Kidney (tissue), 14 donors: ENCODE results near the gene HDC. TPM values are rescaled to one million over a fixed set of nuclear protein-coding genes. Genes with fewer than 3 reads are reported as not detected.

ENCODE experiments used
- DNase-seq, 5 donors: peaks; one replicate each; pipeline ENCODE4 v3.0.0-alpha.2; 2013 to 2020
- FAIRE-seq: peaks from 2 replicates; lab custom pipeline; 2012; peaks lifted over from hg19 to GRCh38; lab: Jason Lieb, UNC
- H3K27ac ChIP-seq, 2 donors: one replicate each; pipeline ENCODE4 v1.7.0; 2013; ENCODE audit warnings: low read depth in 2 of 2, low read length in 2 of 2, inconsistent platforms in 1 of 2
- H3K27me3 ChIP-seq: one replicate; pipeline ENCODE4 v1.7.1; 2013; ENCODE audit warnings: low read length, inconsistent platforms; ENCODE audit not compliant: control insufficient read depth, insufficient read depth
- H3K36me3 ChIP-seq, 3 donors: one replicate each; pipeline versions ENCODE4 v1.7.0 to v1.7.1; 2013; ENCODE audit warnings: low read length in 3 of 3, control low read depth in 1 of 3, inconsistent platforms in 1 of 3; ENCODE audit not compliant: insufficient read depth in 3 of 3, control insufficient read depth in 2 of 3
- H3K4me1 ChIP-seq, 3 donors: one replicate each; pipeline versions ENCODE4 v1.7.0 to v1.7.1; 2013; ENCODE audit warnings: low read length in 3 of 3, inconsistent platforms in 1 of 3, low read depth in 1 of 3; ENCODE audit not compliant: control insufficient read depth in 2 of 3, insufficient read depth in 2 of 3
- H3K4me3 ChIP-seq, 3 donors: one replicate each; pipeline versions ENCODE4 v1.7.0 to v1.8.1; 2013; ENCODE audit warnings: low read length in 3 of 3, control low read depth in 1 of 3, inconsistent platforms in 1 of 3
- H3K9ac ChIP-seq, 3 donors: one replicate each; pipeline versions ENCODE4 v1.7.0 to v1.7.1; 2013; ENCODE audit warnings: low read length in 3 of 3, control low read depth in 1 of 3, inconsistent platforms in 1 of 3
- H3K9me3 ChIP-seq, 3 donors: one replicate each; pipeline versions ENCODE4 v1.7.0 to v1.7.1; 2013; ENCODE audit warnings: low read length in 3 of 3, control low read depth in 1 of 3, inconsistent platforms in 1 of 3; ENCODE audit not compliant: control insufficient read depth in 2 of 3, insufficient read depth in 1 of 3
- intact Hi-C: fragments of 100-400 bp; cut with DNase I; formaldehyde crosslinking; loops from one replicate; pipeline ENCODE4 v1.11.1; 2022
- polyA plus RNA-seq: library from polyadenylated mRNA; stranded (reverse); fragments of 350-450 nt; fragmentation: Illumina TruSeq; extraction: RNeasy Lipid Tissue Mini Kit (QIAGEN cat#74804); gene quantifications from one replicate; pipeline ENCODE4 v1.2.3, GENCODE V29; 2014; ENCODE audit warnings: low read depth, low replicate concordance; ENCODE audit not compliant: insufficient read depth
- total RNA-seq: library from RNA; stranded (reverse); fragmentation: NEBNext Ultra II Directional; extraction: Animal tissue kit (Norgen Biotek cat#: 25700); gene quantifications from one replicate; pipeline ENCODE4 v1.2.1, GENCODE V29; 2021
- TF ChIP-seq, protein P1 (sequence below): IDR thresholded peaks from 3 replicates; pipeline ENCODE4 v1.5.1; 2012; ENCODE audit warnings: mild to moderate bottlenecking, moderate library complexity, borderline replicate concordance; ENCODE audit not compliant: insufficient read depth; ENCODE audit errors: extremely low read depth
- donor health status: control.
- donor health status: control.
- donor health status: control.
- donor health status: control.
- donor health status: control.
- donor health status: DM: yes; HTN: yes; CAD: no.
- donor health status: Normal renal cell carcinoma (clear cell type).

HDC gene
- total and polyA plus RNA-seq, 2 donors from 2014 or later, result 12.9 TPM; not detected in 1

DNA sequence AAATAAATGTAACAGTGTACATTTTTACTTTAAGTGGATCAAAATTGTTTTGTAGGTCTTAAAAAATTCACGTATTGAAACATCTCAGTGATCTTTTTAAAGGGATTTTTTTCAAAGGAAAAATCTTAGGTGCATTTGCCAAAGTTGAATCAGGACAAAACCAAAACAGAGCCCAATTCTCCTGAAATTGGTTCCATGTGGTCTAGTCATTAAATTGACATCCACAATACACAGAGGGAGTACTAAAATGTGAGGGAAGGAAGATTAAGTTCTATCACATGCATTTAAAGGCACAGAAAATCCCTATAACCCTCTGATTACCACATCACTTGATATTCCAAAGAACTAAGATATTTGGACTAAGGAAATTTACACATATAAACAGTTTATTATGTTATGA, 39.3 kb upstream of the HDC start:
- Histone ChIP-seq H3K4me3 (no peak overlapping the region), H3K9me3 (no peaks in the 10 kb centered on the region), H3K36me3 (peaks cover 0 to 7% (median 3%) of the 10 kb centered on the region in 3 donors), H3K27me3 (no peaks in the 10 kb centered on the region), H3K4me1 (no peaks in the 10 kb centered on the region), H3K27ac (no peak overlapping the region), H3K9ac (no peak overlapping the region)
- DNase-seq (no peak), FAIRE-seq (no peak)
- TF ChIP-seq, protein P1, sequence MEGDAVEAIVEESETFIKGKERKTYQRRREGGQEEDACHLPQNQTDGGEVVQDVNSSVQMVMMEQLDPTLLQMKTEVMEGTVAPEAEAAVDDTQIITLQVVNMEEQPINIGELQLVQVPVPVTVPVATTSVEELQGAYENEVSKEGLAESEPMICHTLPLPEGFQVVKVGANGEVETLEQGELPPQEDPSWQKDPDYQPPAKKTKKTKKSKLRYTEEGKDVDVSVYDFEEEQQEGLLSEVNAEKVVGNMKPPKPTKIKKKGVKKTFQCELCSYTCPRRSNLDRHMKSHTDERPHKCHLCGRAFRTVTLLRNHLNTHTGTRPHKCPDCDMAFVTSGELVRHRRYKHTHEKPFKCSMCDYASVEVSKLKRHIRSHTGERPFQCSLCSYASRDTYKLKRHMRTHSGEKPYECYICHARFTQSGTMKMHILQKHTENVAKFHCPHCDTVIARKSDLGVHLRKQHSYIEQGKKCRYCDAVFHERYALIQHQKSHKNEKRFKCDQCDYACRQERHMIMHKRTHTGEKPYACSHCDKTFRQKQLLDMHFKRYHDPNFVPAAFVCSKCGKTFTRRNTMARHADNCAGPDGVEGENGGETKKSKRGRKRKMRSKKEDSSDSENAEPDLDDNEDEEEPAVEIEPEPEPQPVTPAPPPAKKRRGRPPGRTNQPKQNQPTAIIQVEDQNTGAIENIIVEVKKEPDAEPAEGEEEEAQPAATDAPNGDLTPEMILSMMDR, result no peak
- intact Hi-C loops, result no loop called here

DNA sequence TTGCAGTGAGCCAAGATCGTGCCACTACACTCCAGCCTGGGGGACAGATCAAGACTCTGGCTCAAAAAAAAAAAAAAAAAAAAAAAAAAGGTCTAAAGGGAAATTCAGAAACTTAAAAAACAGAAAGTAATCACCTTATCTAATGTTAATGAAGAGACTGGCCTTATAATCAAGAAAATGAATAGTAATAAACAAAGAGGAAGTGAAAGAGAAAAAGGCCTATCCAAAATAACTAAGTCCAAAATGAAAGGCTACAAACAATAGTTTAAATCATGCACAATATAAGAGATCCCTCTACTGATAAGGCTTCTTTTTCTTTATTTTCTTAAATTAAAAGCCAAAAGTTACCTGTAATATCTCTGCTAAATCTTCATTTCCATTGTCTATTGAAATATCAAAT, 37.1 kb upstream of the HDC start:
- TF ChIP-seq, protein P1, result no peak
- intact Hi-C loops, result no loop called here
- no peak overlapping the region for H3K4me3 ChIP-seq
- H3K27me3 ChIP-seq, result no peaks in the 10 kb centered on the region
- H3K9ac ChIP-seq, result no peak overlapping the region
- H3K27ac ChIP-seq, result no peak overlapping the region
- no peaks in the 10 kb centered on the region for H3K9me3 ChIP-seq
- peaks cover 0 to 7% (median 3%) of the 10 kb centered on the region in 3 donors for H3K36me3 ChIP-seq
- H3K4me1 ChIP-seq, result no peaks in the 10 kb centered on the region
- DNase-seq, result no peak
- no peak for FAIRE-seq

DNA sequence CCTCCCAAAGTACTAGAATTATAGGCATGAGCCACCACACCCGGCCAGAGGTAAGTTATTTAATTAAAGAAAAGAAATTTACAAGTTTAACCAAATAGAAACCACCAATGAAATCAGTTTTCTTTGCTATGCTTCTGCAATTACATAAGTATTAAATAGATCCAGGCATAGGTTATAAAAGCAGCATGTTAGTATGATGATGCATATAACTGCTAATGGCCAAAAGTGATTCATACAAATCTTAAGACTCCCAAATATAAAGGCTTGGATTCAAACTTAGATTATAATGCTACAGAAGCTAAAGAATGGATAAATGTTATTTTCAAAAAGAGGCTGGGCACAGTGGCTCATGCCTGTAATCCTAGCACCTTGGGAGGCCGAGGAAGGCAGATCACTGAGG, 32.8 kb upstream of the HDC start:
- no peak for DNase-seq
- H3K27ac ChIP-seq, result no peak overlapping the region
- H3K9me3 ChIP-seq, result no peaks in the 10 kb centered on the region
- no peak for FAIRE-seq
- no peak overlapping the region for H3K4me3 ChIP-seq
- intact Hi-C loops, result no loop called here
- H3K36me3 ChIP-seq, result peaks cover 0 to 7% (median 3%) of the 10 kb centered on the region in 3 donors
- TF ChIP-seq, protein P1, result no peak
- H3K4me1 ChIP-seq, result no peaks in the 10 kb centered on the region
- H3K27me3 ChIP-seq, result no peaks in the 10 kb centered on the region
- H3K9ac ChIP-seq, result no peak overlapping the region

DNA sequence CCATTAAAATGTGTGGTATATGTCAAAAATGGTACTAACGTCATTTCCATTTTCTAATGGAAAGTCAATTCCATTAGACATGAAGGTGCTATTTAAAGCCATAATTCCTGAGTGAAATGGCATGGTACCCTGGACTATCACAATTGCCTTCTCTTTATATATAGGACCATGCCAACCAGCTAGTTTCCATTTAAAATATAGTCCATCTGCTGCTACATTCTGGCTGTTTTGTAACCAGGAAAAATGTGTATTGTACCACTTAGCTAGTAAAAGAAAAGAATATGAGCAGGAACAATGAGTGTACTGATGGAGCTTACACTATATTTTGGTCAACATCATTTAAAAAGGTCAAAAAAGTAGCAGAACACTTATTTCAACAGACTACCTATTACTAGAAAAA, 30.4 kb upstream of the HDC start:
- H3K9ac ChIP-seq, result no peak overlapping the region
- H3K36me3 ChIP-seq, result peaks cover 0 to 1% (median under 1%) of the 10 kb centered on the region in 3 donors
- DNase-seq, result no peak
- no peak for FAIRE-seq
- no peaks in the 10 kb centered on the region for H3K27me3 ChIP-seq
- TF ChIP-seq, protein P1, result no peak
- no peaks in the 10 kb centered on the region for H3K9me3 ChIP-seq
- no peaks in the 10 kb centered on the region for H3K4me1 ChIP-seq
- H3K4me3 ChIP-seq, result no peak overlapping the region
- intact Hi-C loops, result no loop called here
- H3K27ac ChIP-seq, result no peak overlapping the region
